H1 (cell line): ENCODE measurements around the gene BABAM1. TPM values are rescaled to one million over a fixed set of nuclear protein-coding genes. Genes with fewer than 3 reads are reported as not detected.
"Not testable (repeated sequence)": the region's sequence is repeated elsewhere in the genome, so short reads cannot be mapped to it uniquely, and the experiment has no call there.

Experiments used
- CTCF ChIA-PET: fragments of 300-600 bp; sonication (Branson Sonifier 250); formaldehyde crosslinking; loops from one replicate; lab custom pipeline; 2021; ENCODE audit not compliant: partially characterized antibody; lab: Charles Lee
- POLR2A ChIA-PET: fragments of 300-600 bp; sonication (Branson Sonifier 250); formaldehyde crosslinking; loops from one replicate; lab custom pipeline; 2021; ENCODE audit warnings: inconsistent platforms; ENCODE audit not compliant: partially characterized antibody; lab: Charles Lee
- DNase-seq, 2 experiments: peaks; one replicate each; pipeline versions ENCODE4 v3.0.0 to v3.0.0-alpha.2; 2010 to 2022; ENCODE audit warnings: low spot score in 2 of 2, low read depth in 1 of 2, mixed read lengths in 1 of 2
- FAIRE-seq: peaks from 2 replicates; lab custom pipeline; 2011; peaks lifted over from hg19 to GRCh38; lab: Jason Lieb, UNC
- H2AFZ ChIP-seq: 2 replicates; pipeline ENCODE4 v1.8.1; 2012; ENCODE audit warnings: low read length, inconsistent platforms
- H2AK5ac ChIP-seq: 2 replicates; pipeline ENCODE4 v1.6.1; 2013; ENCODE audit warnings: low read depth, low read length
- H2BK120ac ChIP-seq: replicated peaks from 2 replicates; pipeline ENCODE3; 2013; ENCODE audit warnings: low read depth, low read length, inconsistent platforms
- H2BK12ac ChIP-seq: 2 replicates; pipeline ENCODE4 v1.6.1; 2013; ENCODE audit warnings: low read depth, low read length
- H2BK15ac ChIP-seq: 2 replicates; pipeline ENCODE4 v1.6.1; 2013; ENCODE audit warnings: low read length
- H2BK20ac ChIP-seq: 2 replicates; pipeline ENCODE4 v1.6.1; 2013; ENCODE audit warnings: low read length
- H2BK5ac ChIP-seq: 2 replicates; pipeline ENCODE4 v1.6.1; 2013; ENCODE audit warnings: low read depth, low read length
- H3K14ac ChIP-seq: 2 replicates; pipeline ENCODE4 v1.6.1; 2013; ENCODE audit warnings: inconsistent platforms; ENCODE audit not compliant: insufficient read length
- H3K18ac ChIP-seq: 2 replicates; pipeline ENCODE4 v1.6.1; 2013; ENCODE audit warnings: low read length; ENCODE audit errors: extremely low read depth
- H3K23ac ChIP-seq: 2 replicates; pipeline ENCODE4 v1.6.1; 2013; ENCODE audit warnings: inconsistent platforms; ENCODE audit not compliant: insufficient read length
- H3K23me2 ChIP-seq: 2 replicates; pipeline ENCODE4 v1.6.1; 2013; ENCODE audit warnings: low read depth, low read length
- H3K27ac ChIP-seq: 2 replicates; pipeline ENCODE4 v1.6.1; 2011; ENCODE audit warnings: low read depth, low read length, inconsistent platforms
- H3K27me3 ChIP-seq, 4 experiments: replicated peaks in 1 of 4; 1 replicate in 1 of 4; 2 replicates in 3 of 4; pipeline versions ENCODE4 v1.6.1 to v1.8.1; 2011 to 2013; ENCODE audit warnings: low read length in 3 of 4, mild to moderate bottlenecking in 3 of 4, inconsistent platforms in 2 of 4, mixed read lengths in 2 of 4, moderate library complexity in 1 of 4; ENCODE audit not compliant: control insufficient read depth in 3 of 4, insufficient read depth in 3 of 4; ENCODE audit errors: extremely low read depth in 1 of 4
- H3K36me3 ChIP-seq, 4 experiments: 2 replicates each; pipeline versions ENCODE4 v1.6.1 to v1.8.1; 2011 to 2013; ENCODE audit warnings: mild to moderate bottlenecking in 4 of 4, low read length in 3 of 4, moderate library complexity in 2 of 4, control low read depth in 1 of 4, inconsistent platforms in 1 of 4; ENCODE audit not compliant: insufficient read depth in 4 of 4, control insufficient read depth in 2 of 4
- H3K4ac ChIP-seq: replicated peaks from 2 replicates; pipeline ENCODE3; 2013; ENCODE audit warnings: low read length, low read depth, mixed read lengths, inconsistent platforms; ENCODE audit not compliant: insufficient read length
- H3K4me1 ChIP-seq, 4 experiments: replicated peaks in 1 of 4; 1 replicate in 1 of 4; 2 replicates in 3 of 4; pipeline versions ENCODE4 v1.6.1 to v1.8.1; 2011 to 2013; ENCODE audit warnings: low read length in 3 of 4, inconsistent platforms in 2 of 4, mixed read lengths in 1 of 4; ENCODE audit not compliant: insufficient read depth in 4 of 4, control insufficient read depth in 3 of 4
- H3K4me2 ChIP-seq, 2 experiments: 2 replicates each; pipeline versions ENCODE4 v1.6.1 to v1.8.1; 2011 to 2013; ENCODE audit warnings: low read depth in 2 of 2, low read length in 2 of 2, control low read depth in 1 of 2, inconsistent platforms in 1 of 2, mild to moderate bottlenecking in 1 of 2; ENCODE audit not compliant: insufficient read depth in 1 of 2
- H3K4me3 ChIP-seq, 4 experiments: fragments of 200-600, 300-600 bp in 1 of 4; sonication (generic), shearing (Covaris generic), sonication (Bioruptor Twin) in 1 of 4; 2 replicates each; pipeline versions ENCODE4 v1.5.1 to v1.8.1; 2011 to 2016; ENCODE audit warnings: low read length in 4 of 4, low read depth in 3 of 4, control low read depth in 2 of 4, inconsistent platforms in 2 of 4, mild to moderate bottlenecking in 2 of 4, mixed read lengths in 1 of 4, moderate library complexity in 1 of 4; ENCODE audit not compliant: insufficient read depth in 2 of 4; ENCODE audit errors: extremely low read depth in 1 of 4
- H3K56ac ChIP-seq: replicated peaks from 2 replicates; pipeline ENCODE3; 2013; ENCODE audit warnings: low read depth, mild to moderate bottlenecking, mixed read lengths, low read length, inconsistent platforms; ENCODE audit not compliant: insufficient read length
- H3K79me1 ChIP-seq: 2 replicates; pipeline ENCODE4 v1.6.1; 2013; ENCODE audit warnings: low read depth, low read length, control low read depth
- H3K79me2 ChIP-seq, 2 experiments: 2 replicates each; pipeline versions ENCODE4 v1.6.1 to v1.8.1; 2012 to 2013; ENCODE audit warnings: low read length in 2 of 2, mild to moderate bottlenecking in 2 of 2, inconsistent platforms in 1 of 2; ENCODE audit not compliant: insufficient read depth in 2 of 2, control insufficient read depth in 1 of 2
- H3K9ac ChIP-seq, 4 experiments: replicated peaks in 1 of 4; 1 replicate in 1 of 4; 2 replicates in 3 of 4; pipeline versions ENCODE4 v1.6.1 to v1.8.1; 2011 to 2013; ENCODE audit warnings: low read depth in 3 of 4, low read length in 3 of 4, control low read depth in 2 of 4, mild to moderate bottlenecking in 2 of 4, moderate library complexity in 2 of 4, inconsistent platforms in 1 of 4; ENCODE audit errors: extremely low read depth in 1 of 4
- H3K9me3 ChIP-seq, 2 experiments: 2 replicates each; pipeline versions ENCODE4 v1.6.1 to v1.8.1; 2012 to 2013; ENCODE audit warnings: mild to moderate bottlenecking in 2 of 2, moderate library complexity in 2 of 2, control low read depth in 1 of 2, inconsistent platforms in 1 of 2, low read depth in 1 of 2, low read length in 1 of 2, mixed read lengths in 1 of 2; ENCODE audit not compliant: insufficient read depth in 2 of 2
- H4K20me1 ChIP-seq, 2 experiments: replicated peaks in 1 of 2; 2 replicates each; pipeline versions ENCODE3 to v1.8.1; 2011 to 2013; ENCODE audit warnings: inconsistent platforms in 2 of 2, low read length in 2 of 2, mild to moderate bottlenecking in 1 of 2; ENCODE audit not compliant: insufficient read depth in 2 of 2, control insufficient read depth in 1 of 2
- H4K5ac ChIP-seq: 2 replicates; pipeline ENCODE4 v1.6.1; 2013; ENCODE audit warnings: low read length, low read depth, mixed read lengths, inconsistent platforms; ENCODE audit not compliant: insufficient read length
- H4K8ac ChIP-seq: 2 replicates; pipeline ENCODE4 v1.8.0; 2013; ENCODE audit warnings: mild to moderate bottlenecking, moderate library complexity, low read length, inconsistent platforms; ENCODE audit not compliant: insufficient read depth; ENCODE audit errors: extremely low read depth
- H4K91ac ChIP-seq: replicated peaks from 2 replicates; pipeline ENCODE3; 2013; ENCODE audit warnings: low read length, mixed read lengths, inconsistent platforms; ENCODE audit not compliant: insufficient read length
- WGBS, 2 experiments: shearing (Covaris generic) in 1 of 2; methylation state at CpG; one replicate each; pipeline versions ENCODE4 v1.1.6 to v1.1.7; 2013 to 2015; ENCODE audit warnings: low lambda C conversion rate in 2 of 2, mixed read lengths in 2 of 2, inconsistent platforms in 1 of 2, low coverage in 1 of 2, missing lambda C conversion rate in 1 of 2; ENCODE audit not compliant: insufficient replicate concordance in 2 of 2, insufficient coverage in 1 of 2, insufficient read length in 1 of 2; ENCODE audit errors: extremely low coverage in 1 of 2, missing lambda C conversion rate in 1 of 2; 5-methylcytosine and 5-hydroxymethylcytosine counted together
- polyA plus RNA-seq, 7 experiments: library from polyadenylated mRNA; depleted of rRNA in 3 of 7; stranded (reverse) in 5 of 7; unstranded in 2 of 7; fragments of >200 nt in 5 of 7; fragments of 200-250 nt in 2 of 7; gene quantifications; 1 replicate in 5 of 7; 2 replicates in 1 of 7; 4 replicates in 1 of 7; pipeline versions ENCODE4 v1.2.1 to v1.2.3, GENCODE V29; 2011 to 2013; ENCODE audit warnings: missing spikeins in 2 of 7, mixed read lengths in 2 of 7
- total RNA-seq: library from RNA; stranded (reverse); fragmentation: NEBNext Ultra II Directional; extraction: Animal tissue kit (Norgen Biotek cat#: 25700); gene quantifications from 2 replicates; pipeline ENCODE4 v1.2.1, GENCODE V29; 2021

BABAM1 gene
- total and polyA plus RNA-seq, 2 of the 8 experiments (the other 6 are each of a cell fraction or from before 2014, with no cell fraction given): 127 to 133 TPM

- H2AK5ac ChIP-seq, H3K23ac ChIP-seq, H3K4me2 ChIP-seq, H3K9ac ChIP-seq, H3K18ac ChIP-seq, H3K27me3 ChIP-seq, H3K56ac ChIP-seq, H3K79me1 ChIP-seq, H4K8ac ChIP-seq, H2BK12ac ChIP-seq, H4K91ac ChIP-seq, H3K23me2 ChIP-seq, H3K9me3 ChIP-seq, DNase-seq, H3K27ac ChIP-seq, H4K5ac ChIP-seq, H2BK20ac ChIP-seq, FAIRE-seq, H3K14ac ChIP-seq, H3K4ac ChIP-seq, H2BK5ac ChIP-seq, H2BK15ac ChIP-seq, H2AFZ ChIP-seq, H2BK120ac ChIP-seq, H3K4me1 ChIP-seq, H4K20me1 ChIP-seq, H3K4me3 ChIP-seq, H3K79me2 ChIP-seq: not testable (repeated sequence)
- CTCF ChIA-PET: interaction anchor here (0.6 kb wide), 1 partner anchor 10 kb away, joined by 3 read pairs; no protein-coding TSS in a partner anchor
- WGBS, 2 experiments: 92% methylated on average over 3 of the region's 3 CpGs; no CpG with 5 or more reads in 1 of the 2 experiments
- POLR2A ChIA-PET: interaction anchor here (0.9 to 9.0 kb wide), 2 partner anchors 11 to 18 kb away, joined by 3 to 113 read pairs; partner anchors contain the start of genes BABAM1 and USHBP1
- peaks cover 8 to 42% (median 29%) of the 10 kb centered on the region in 4 experiments; a peak in 6 of 8 replicates for H3K36me3 ChIP-seq
Measured at GRCh38 chr19:17274892-17275291, 7.6 kb downstream of the BABAM1 start.
